OCI-LY3 (cell line): ENCODE measurements around the gene TMEM259.
A peak's percentile ranks its signal among the peaks of the same experiment; 100 is the strongest.

ENCODE experiments used
- H2AFZ ChIP-seq: fragments of 200-600, 300-600 bp; shearing (Covaris generic); 2 replicates; pipeline ENCODE4 v1.6.0; 2014; ENCODE audit warnings: antibody characterized with exemption, low read depth, low read length
- H3K27ac ChIP-seq: fragments of 200-600, 300-600 bp; sonication (generic); 2 replicates; pipeline ENCODE4 v1.5.1; 2014; ENCODE audit warnings: mild to moderate bottlenecking, low read length, moderate library complexity, mixed read lengths
- H3K27me3 ChIP-seq: fragments of 200-600, 300-600 bp; sonication (generic); 2 replicates; pipeline ENCODE4 v1.6.1; 2014; ENCODE audit warnings: low read depth, low read length, mixed read lengths
- H3K36me3 ChIP-seq: fragments of 200-600, 300-600 bp; sonication (generic); replicated peaks from 2 replicates; pipeline ENCODE3; 2014; ENCODE audit warnings: low read depth, low read length, mixed read lengths
- H3K4me1 ChIP-seq: fragments of 300-600, 200-600 bp; sonication (generic); 2 replicates; pipeline ENCODE4 v1.6.1; 2014; ENCODE audit warnings: low read length, mixed read lengths
- H3K4me2 ChIP-seq: fragments of 200-600, 300-600 bp; sonication (generic); 2 replicates; pipeline ENCODE4 v1.6.1; 2014; ENCODE audit warnings: low read length, mixed read lengths
- H3K4me3 ChIP-seq: fragments of 300-600, 200-600 bp; sonication (generic); 2 replicates; pipeline ENCODE4 v1.5.1; 2014; ENCODE audit warnings: antibody characterized with exemption, mild to moderate bottlenecking, low read length, moderate library complexity
- H3K79me2 ChIP-seq: fragments of 300-600, 200-600 bp; shearing (Covaris generic); 2 replicates; pipeline ENCODE4 v1.6.1; 2014; ENCODE audit warnings: mild to moderate bottlenecking, low read length, mixed read lengths
- H3K9ac ChIP-seq: fragments of 300-600, 200-600 bp; shearing (Covaris generic); 2 replicates; pipeline ENCODE4 v1.6.0; 2014; ENCODE audit warnings: mild to moderate bottlenecking, low read length, moderate library complexity
- H3K9me3 ChIP-seq: fragments of 200-600, 300-600 bp; shearing (Covaris generic); 2 replicates; pipeline ENCODE4 v1.6.1; 2014; ENCODE audit warnings: low read length, mixed read lengths; ENCODE audit not compliant: insufficient read depth
- H4K20me1 ChIP-seq: fragments of 200-600, 300-600 bp; sonication (generic); 2 replicates; pipeline ENCODE4 v1.6.1; 2016; ENCODE audit warnings: low read length, mixed read lengths; ENCODE audit not compliant: insufficient read depth
- EZH2phosphoT487 ChIP-seq: fragments of 200-600 bp; shearing (Covaris generic); IDR thresholded peaks from 2 replicates; pipeline ENCODE4 v1.6.1; 2018; ENCODE audit warnings: antibody characterized with exemption, mixed run types, low read depth
- TF ChIP-seq, protein P1 (sequence below): fragments of 200-600, 300-600 bp; sonication (generic); IDR thresholded peaks from 2 replicates; pipeline ENCODE4 v1.5.1; 2014; ENCODE audit warnings: antibody characterized with exemption, low read length, low read depth

TMEM259 gene

DNA sequence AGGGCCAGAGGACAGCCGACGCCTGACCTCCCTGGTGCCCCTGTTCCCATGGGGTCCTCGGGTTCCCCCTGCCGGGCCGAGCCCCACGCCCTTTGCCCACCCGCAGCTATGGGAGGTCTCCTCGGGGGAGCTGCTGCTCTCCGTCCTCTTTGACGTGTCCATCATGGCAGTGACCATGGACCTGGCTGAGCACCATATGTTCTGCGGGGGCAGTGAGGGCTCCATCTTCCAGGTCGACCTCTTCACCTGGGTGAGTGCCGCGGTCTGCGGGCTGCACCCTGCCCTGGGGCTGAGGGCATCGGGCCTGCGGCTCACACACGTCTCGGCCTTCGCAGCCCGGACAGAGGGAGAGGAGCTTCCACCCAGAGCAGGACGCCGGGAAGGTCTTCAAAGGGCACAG lies 30.2 kb downstream of the TMEM259 start:
- Histone ChIP-seq H3K9ac (no peak overlapping the region), H2AFZ (no peak overlapping the region), H3K4me2 (no peak overlapping the region), H3K4me1 (no peaks in the 10 kb centered on the region), H3K4me3 (no peak overlapping the region), H3K9me3 (no peaks in the 10 kb centered on the region), H3K27me3 (no peaks in the 10 kb centered on the region), H3K27ac (no peak overlapping the region), H3K36me3 (peaks cover 46% of the 10 kb centered on the region), H4K20me1 (no peaks in the 10 kb centered on the region), H3K79me2 (peaks cover under 1% of the 10 kb centered on the region; the same call in 1 of the 2 replicates)
- TF ChIP-seq, protein P1, sequence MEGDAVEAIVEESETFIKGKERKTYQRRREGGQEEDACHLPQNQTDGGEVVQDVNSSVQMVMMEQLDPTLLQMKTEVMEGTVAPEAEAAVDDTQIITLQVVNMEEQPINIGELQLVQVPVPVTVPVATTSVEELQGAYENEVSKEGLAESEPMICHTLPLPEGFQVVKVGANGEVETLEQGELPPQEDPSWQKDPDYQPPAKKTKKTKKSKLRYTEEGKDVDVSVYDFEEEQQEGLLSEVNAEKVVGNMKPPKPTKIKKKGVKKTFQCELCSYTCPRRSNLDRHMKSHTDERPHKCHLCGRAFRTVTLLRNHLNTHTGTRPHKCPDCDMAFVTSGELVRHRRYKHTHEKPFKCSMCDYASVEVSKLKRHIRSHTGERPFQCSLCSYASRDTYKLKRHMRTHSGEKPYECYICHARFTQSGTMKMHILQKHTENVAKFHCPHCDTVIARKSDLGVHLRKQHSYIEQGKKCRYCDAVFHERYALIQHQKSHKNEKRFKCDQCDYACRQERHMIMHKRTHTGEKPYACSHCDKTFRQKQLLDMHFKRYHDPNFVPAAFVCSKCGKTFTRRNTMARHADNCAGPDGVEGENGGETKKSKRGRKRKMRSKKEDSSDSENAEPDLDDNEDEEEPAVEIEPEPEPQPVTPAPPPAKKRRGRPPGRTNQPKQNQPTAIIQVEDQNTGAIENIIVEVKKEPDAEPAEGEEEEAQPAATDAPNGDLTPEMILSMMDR: no peak
- no peak for TF ChIP-seq EZH2phosphoT487

DNA sequence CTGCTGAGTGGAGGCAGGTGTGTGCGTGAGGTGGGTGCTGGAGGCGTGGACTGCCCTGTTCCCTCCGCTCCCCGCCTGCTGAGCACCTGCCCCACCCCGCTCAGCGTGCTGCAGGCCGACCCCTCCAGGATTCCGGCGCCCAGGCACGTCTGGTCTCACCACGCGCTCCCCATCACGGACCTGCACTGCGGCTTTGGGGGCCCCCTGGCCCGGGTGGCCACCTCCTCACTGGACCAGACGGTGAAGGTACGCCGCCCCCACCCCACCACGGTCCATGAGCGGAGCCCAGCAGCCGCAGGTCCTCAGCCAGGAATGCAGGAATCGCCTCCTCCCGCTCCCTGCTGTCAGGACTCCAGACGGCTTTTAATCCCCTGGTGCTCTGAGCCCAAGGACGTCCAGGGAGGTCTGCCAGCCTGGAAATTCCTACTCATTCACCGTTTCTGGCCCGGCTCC lies 30.8 kb downstream of the TMEM259 start:
- Histone ChIP-seq H3K4me1 (peaks cover 5% of the 10 kb centered on the region; the same call in 1 of the 2 replicates), H3K36me3 (peaks cover 46% of the 10 kb centered on the region), H3K4me2 (no peak overlapping the region), H3K9me3 (no peaks in the 10 kb centered on the region), H3K27me3 (no peaks in the 10 kb centered on the region), H2AFZ (no peak overlapping the region), H3K79me2 (peaks cover 6% of the 10 kb centered on the region), H3K9ac (no peak overlapping the region), H3K4me3 (no peak overlapping the region), H4K20me1 (no peaks in the 10 kb centered on the region), H3K27ac (no peak overlapping the region)
- TF ChIP-seq EZH2phosphoT487: no peak
- TF ChIP-seq, protein P1: no peak

DNA sequence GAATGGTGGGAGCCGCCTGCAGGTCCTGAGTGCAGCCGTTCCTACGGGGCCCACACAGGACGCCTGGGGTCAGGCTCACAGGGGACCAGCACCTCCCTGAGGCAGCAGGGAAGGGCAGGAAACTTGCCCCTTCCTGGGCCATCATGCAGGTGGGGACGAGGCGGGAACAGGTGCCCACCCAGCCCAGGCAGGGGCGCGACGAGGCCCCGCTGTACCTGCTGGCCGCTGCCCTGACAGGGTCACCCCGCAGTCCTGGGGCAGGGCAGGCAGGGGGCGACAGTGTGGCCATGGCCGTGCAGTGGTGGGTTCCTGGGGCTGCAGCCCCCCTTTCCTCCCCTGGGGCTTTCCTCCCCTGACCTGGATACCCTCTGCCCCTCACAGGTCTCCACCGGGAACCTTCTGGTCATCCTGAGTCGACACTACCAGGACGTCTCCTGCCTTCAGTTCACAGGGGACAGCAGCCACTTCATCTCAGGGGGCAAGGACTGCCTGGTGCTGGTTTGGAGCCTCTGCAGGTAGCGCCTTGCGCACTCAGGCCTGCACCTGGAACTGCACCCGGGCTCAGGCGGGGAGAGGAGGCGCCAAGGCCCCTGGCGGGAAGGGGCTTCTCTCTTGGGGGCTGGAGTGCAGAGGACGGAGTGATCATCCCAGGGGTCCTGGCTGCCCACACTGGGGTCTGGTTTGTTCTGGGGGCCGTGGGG lies 31.4 kb downstream of the TMEM259 start:
- Histone ChIP-seq H3K9me3 (no peaks in the 10 kb centered on the region), H3K27me3 (no peaks in the 10 kb centered on the region), H3K4me1 (peaks cover 8% of the 10 kb centered on the region; the same call in 1 of the 2 replicates), H3K79me2 (peaks cover 13% of the 10 kb centered on the region), H3K9ac (no peak overlapping the region), H3K36me3 (peaks cover 44% of the 10 kb centered on the region), H3K4me3 (no peak overlapping the region), H2AFZ (no peak overlapping the region), H4K20me1 (no peaks in the 10 kb centered on the region), H3K4me2 (no peak overlapping the region), H3K27ac (no peak overlapping the region)
- TF ChIP-seq, protein P1: peak; percentile 37
- TF ChIP-seq EZH2phosphoT487: no peak

DNA sequence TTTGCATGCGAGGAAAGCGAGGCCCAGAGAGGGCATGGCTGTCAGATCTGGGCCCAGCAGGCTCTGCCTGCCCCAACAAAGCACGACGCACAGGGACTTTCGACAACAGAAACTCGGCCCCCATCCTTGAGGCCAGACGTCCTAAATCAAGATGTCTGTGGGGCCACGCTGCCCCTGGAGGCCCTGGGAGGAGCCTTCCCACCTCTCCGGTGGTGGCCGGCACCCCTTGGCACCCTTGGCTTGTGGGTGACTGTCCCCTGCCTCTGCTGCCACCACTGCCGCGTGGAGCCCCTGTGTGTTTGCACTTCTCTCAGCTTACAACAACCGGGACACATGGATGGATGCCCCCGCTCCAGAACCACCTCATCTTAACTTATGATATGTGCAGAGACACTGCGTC lies 32.4 kb downstream of the TMEM259 start:
- H3K36me3 ChIP-seq: peaks cover 34% of the 10 kb centered on the region
- peaks cover 13% of the 10 kb centered on the region for H3K4me1 ChIP-seq

More for the DNA sequence above, 32.4 kb downstream of the TMEM259 start:
- Histone ChIP-seq H3K9me3 (no peaks in the 10 kb centered on the region), H3K79me2 (peaks cover 16% of the 10 kb centered on the region), H3K4me3 (no peak overlapping the region), H3K4me2 (no peak overlapping the region), H3K9ac (no peak overlapping the region), H4K20me1 (no peaks in the 10 kb centered on the region), H3K27me3 (no peaks in the 10 kb centered on the region), H2AFZ (no peak overlapping the region), H3K27ac (no peak overlapping the region)
- TF ChIP-seq, protein P1: no peak
- TF ChIP-seq EZH2phosphoT487: no peak
